HG03439 (cell line): ENCODE results near the gene TXNDC11.

Source experiments
- ATAC-seq: cut with Tn5 transposase; IDR thresholded peaks from one replicate; pipeline ENCODE4 v1.9.1; 2021; ENCODE audit warnings: mild to moderate bottlenecking, moderate library complexity; ENCODE audit not compliant: unreplicated experiment

The TXNDC11 gene

DNA sequence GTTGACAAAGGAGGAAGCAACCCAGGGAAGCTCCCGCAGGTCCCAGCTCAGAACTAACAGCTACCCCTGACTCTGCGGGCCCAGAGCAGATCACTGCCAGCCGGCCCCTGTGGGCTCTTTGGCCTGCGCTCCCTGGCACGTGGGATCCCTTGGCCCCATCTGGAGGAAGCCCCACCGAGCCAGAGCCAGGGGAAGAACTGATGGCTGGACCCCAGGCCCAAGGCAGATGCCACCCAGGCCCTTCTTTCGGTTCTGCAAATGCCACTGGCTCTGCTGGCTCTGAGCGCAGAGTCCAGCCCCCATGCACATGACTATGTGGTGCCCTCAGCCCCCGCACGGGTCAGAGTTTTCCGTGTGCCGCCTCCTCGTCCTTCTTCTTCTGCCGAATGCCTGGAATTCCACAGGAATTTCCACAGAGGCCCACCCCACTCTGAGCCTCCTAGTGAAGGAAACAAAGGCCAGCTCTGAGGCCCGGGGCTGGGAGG, 110.2 kb downstream of the TXNDC11 start:
- no peak for ATAC-seq

DNA sequence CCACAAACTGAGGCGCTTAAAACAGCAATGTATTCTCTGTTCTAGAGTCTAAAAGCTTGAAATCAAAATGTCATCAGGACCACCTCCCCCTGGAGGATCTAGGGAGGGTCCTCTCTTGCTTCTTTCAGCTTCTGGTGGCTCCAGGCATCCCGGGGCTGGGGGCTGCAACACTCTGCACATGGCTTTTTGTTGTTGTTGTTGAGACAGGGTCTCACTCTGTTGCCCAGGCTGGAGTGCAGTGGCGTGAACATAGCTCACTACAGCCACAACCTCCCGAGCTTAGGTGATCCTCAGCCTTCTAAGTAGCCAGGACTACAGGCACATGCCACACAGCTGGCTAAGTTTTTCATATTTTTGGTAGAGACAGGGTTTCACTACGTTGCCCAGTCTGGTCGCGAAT, 111.4 kb downstream of the TXNDC11 start:
- ATAC-seq: no peak

DNA sequence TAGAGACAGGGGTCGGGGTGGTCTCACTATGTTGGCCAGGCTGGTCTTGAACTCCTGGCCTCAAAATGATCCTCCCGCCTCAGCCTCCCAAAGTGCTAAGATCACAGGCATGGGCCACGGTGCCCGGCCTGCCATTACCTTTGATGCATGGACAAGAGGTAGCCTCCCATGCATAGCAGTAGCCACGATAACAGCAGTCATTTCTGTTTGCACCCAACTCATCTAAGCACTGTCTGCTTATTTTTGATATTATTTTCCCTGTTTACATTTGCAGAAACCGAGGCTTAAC, 111.9 kb downstream of the TXNDC11 start:
- ATAC-seq: no peak

DNA sequence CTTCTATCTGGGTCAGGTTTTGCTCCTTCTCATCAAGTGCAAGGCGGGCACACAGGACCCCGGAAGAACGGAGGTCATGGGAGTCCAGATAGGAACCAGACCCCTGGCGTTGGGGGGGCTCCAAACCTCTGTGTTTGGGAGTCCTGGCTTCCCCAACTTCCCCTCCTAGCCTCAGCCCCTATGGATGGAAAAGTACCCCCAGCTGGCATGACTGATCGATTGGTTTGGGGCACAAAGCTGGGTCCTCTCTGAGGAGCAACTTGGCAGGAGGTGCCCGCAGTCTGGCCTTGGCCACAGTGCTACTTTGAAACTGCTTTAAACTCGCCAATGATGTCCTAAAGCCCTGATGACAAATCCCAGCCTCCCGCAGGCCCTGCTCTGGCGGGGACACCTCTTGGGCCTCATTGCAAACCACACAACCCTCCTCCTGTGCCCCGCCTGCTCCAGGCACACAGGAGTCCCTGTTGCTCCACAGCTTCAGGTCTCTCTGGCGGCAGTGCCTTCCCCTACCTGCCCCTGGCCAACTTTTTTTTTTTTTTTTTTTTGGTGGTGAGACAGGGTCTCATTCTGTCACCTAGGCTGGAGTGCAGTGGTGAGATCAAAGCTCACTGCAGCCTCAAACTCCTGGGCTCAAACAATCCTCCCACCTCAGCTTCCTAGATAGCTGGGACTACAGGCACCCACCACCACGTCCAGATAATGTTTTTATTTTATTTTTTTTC, 112.5 kb downstream of the TXNDC11 start:
- no peak for ATAC-seq
